NCI-H1436 treated with DMSO at 0.1 percent for 48 hours (cell line): ENCODE measurements around the gene FYB1.
"Not testable (repeated sequence)": the region's sequence is repeated elsewhere in the genome, so short reads cannot be mapped to it uniquely, and the experiment has no call there.

Source experiments
- DNase-seq: peaks from one replicate; lab custom pipeline; 2025; lab: John Stamatoyannopoulos, UW

The FYB1 gene

GRCh38 chr5:39219437-39219836 is at the start of gene FYB1:
Gene FYB1, minus strand, starts transcription at chr5:39219563. Its CDS starts 16,603 bp downstream, at chr5:39202960.
- DNase-seq = no peak

GRCh38 chr5:39267186-39267585 is 47.8 kb upstream of the FYB1 start:
- DNase-seq = no peak

DNA sequence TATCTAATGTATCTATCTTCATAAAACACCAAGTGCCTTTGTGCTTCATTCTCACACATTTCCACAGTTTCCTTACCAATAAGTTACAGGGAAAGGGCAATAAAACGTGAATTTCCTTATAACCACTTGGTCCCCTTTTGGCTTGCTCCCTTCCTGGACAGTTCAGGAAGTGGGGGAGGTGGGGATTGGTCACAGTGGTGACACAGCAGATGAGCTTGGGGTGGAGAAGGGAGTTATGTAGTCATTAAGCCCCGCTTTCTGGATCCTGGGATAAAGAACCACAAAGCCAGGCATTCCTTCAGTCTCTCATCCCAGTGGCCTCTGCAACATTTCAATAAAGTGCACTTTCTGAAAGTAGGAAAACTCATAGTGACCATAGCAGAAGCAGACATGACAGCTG is 47.1 kb upstream of the FYB1 start:
- no peak for DNase-seq

GRCh38 chr5:39264528-39264927 is 45.2 kb upstream of the FYB1 start:
- no peak for DNase-seq

- no peak for DNase-seq
Measured at GRCh38 chr5:39262981-39263380, 43.6 kb upstream of the FYB1 start.

DNA sequence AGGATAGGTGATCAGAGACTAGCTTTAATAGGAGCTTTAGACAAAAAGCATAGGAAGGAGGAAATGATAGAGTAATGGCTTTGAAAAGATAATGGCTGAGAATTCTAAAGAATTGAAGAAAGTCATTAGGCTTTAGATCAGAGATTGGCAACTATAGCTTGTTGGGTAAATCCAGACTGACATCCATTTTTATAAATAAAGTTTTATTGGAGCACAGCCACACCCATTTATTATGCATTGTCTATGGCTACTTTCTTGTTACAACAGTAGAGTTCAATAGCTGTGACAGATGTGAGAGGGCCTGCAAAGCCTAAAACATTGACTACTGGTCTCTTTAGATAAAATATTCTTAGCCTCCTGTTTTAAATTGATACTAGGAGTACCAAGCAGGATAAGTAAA is 40.7 kb upstream of the FYB1 start:
- no peak for DNase-seq

DNA sequence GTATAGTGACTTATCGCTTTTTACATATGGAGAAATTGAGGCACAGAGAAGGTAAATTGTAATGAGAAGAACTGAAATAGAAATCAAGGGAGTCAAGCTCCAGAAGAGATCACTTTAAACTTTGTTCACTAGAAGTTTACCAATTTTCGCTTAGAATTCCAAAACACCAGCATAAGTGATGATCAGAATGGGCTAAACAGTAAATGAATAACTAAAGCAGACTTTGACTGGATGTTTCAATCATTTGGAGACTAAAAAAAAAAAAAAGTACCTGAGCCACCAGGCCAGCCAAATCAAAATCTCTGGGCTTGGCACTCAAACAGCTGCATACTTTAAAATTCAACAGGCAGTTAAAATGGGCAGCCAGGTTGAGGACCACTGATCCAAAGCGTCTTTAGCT is 38.2 kb upstream of the FYB1 start:
- no peak for DNase-seq

DNA sequence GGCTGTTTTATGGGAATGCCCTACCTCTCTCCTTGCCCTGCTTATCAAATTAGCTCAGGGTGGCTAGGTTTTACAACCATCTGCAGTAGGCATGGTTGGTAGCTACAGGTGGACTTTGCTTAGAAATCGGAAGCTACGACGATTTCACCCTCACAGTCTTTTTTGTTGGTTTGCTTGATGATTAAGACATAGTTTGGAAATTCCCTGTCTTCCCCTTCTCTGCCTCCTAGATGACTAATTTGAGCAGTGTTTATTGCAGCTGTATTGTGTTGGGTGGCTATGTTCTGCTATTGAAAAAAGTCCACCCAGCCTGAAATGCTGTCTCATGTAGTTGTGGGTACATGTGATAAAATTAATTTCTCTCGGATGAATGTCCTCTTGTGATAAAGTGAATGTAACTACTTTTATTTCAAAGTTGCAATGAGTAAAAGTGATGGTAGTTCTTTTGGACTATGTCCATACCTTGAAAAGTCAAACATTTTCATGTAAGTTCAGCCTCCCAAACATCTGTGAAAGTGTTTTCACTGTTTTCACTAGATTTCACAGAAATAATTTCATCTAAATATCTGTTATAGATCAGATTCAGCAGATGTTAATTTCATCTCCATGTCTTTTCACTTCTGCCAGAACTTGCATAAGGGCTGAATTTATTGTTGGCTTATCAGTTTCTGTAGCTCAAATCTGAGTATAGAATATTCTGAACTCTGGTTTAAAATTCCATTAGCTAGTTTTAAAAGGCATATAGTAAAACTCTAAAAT is 37.3 kb upstream of the FYB1 start:
- no peak for DNase-seq

- no peak for DNase-seq
Measured at GRCh38 chr5:39255406-39255805, 36.0 kb upstream of the FYB1 start.

DNA sequence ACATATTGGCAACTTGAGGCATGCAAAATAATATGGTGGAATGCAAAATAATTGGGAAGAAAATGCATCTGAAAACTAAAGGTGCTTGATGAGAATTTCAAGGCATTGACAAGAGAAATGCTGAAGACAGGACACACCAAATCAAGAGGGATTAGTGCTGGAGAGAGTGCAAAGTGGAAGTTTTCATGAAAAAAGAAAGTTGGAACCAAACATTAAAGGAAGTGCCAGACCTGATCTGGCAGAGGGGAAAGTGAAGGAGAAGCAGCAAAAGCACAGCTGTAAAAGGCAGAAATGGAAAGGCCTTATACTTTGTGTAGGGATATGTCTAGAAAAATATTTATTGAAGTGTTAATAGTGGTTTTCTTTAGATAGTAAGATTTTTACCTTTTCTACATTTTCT is 35.3 kb upstream of the FYB1 start:
- no peak for DNase-seq

DNA sequence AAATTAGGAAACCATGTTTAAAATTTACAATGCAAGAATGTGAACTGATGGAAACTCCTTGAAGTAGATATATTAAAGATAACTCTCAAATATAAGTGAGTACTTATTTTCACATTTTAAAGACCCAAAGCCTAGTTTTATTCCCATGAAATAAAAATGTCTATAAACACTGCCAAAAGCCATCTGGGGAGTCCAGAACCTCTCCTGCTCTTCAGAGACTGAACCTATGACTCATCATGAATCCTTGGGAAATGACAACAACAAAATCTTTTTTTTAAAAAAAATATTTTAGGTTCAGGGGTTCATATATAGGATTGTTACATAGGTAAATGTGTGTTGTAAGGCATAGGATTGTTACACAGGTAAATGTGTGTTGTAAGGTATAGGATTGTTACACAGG is 33.8 kb upstream of the FYB1 start:
- DNase-seq = no peak

GRCh38 chr5:39249564-39250274 is 30.4 kb upstream of the FYB1 start:
- no peak for DNase-seq

- no peak for DNase-seq
Measured at GRCh38 chr5:39249069-39249468, 29.7 kb upstream of the FYB1 start.

- no peak for DNase-seq
Measured at GRCh38 chr5:39240750-39241149, 21.4 kb upstream of the FYB1 start.

- no peak for DNase-seq
Measured at GRCh38 chr5:39238366-39239105, 19.2 kb upstream of the FYB1 start.

DNA sequence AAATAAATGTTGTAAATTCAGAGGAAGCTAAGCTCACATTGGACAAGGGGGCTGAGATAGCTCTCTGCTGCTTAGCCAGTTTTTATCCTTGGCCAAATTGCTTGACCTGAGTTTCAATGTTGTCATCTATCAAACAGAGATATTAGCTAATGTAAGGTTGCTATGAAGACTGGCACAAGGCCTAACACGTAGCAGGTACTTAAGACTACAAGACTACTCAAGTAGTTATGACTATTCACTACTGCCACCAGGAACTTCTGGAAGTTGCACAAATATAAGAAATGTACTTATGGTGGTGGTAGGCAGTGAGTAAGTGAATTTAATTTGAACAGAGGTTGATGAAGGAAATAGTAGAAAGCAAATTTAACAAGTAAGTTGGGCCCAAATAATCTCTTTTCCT is 17.4 kb upstream of the FYB1 start:
- no peak for DNase-seq

DNA sequence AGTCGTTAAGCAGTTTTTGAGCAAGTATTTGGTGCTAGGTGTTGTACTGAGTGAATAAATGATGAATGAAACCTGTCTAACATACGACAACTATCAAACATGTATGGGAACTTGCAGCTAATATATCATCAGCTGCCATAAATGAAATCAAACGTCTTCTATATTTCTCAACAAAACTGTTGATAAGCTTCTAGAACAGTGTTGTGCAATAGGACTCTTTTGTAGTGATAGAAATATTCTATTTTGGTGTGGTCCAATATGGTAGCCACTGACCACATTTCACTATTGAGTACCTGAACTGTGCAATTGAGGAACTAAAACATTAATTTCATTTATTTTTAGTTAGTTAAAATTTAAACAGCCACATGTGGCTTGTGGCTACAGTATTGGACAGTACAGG is 16.3 kb upstream of the FYB1 start:
- DNase-seq = no peak

- not testable (repeated sequence) for DNase-seq
Measured at GRCh38 chr5:39234494-39234893, 15.1 kb upstream of the FYB1 start.

DNA sequence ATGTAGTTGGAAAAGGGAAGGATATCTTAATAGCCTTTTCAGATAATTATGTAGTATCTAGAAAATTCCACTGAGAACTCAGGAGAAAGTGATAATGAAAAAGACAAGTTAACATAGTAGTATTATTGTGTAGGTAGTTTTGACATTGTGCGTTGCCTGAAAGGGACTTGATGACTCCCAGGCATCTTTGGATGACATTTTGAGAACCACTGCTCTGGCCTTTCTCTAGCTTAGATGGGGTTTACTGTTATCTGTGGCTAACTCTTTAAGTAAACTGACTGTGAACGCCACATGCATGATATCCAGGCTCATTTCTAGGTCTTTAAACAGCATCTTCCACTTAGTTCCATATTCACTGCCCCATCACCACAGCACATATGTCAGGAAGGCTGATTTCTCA is 14.4 kb upstream of the FYB1 start:
- DNase-seq = no peak

- no peak for DNase-seq
Measured at GRCh38 chr5:39231705-39232525, 12.6 kb upstream of the FYB1 start.

DNA sequence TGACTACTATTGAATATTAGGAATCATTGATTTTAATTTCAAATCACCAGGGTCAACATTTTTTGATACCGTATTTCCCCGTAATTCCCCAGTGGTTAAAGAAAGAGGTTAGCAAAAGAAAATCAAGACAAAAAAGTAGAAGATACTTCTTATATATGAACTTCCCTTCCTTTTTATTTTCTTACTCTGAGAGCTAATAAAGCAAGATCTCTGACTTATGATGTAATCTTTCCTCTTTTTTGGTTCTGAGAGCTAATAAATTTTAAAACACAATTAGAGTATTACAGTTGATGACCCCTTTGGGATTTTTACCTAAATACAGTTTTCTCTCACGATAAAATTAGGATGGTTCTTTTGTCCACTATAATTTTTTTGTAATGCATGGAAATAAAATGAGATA is 9.2 kb upstream of the FYB1 start:
- no peak for DNase-seq

DNA sequence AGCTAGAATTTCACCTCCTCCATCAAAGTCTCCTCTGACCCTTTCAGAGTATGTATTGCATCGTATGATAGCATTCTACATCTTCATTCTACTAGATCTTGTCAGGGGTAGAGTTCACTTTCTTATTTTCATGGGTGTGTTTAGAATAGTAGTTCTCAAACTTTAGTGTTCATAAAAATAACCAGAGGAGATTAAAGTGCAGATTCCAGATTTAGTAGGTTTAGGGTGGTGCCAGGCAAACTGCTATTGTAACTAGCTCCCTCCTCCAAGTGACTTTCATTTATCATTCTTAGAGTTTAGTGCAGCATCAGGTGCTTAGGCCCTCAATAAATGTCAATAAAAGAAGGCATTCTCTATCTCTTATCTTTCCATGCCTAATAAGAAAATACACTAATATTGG is 7.2 kb upstream of the FYB1 start:
- DNase-seq = no peak
